Tibial nerve (tissue), 4 donors: ENCODE results near the gene ARHGAP6. TPM values are rescaled to one million over a fixed set of nuclear protein-coding genes. Genes with fewer than 3 reads are reported as not detected.

ENCODE experiments used
- DNase-seq, 2 donors: peaks; one replicate each; pipeline ENCODE4 v3.0.0-alpha.2; 2019; ENCODE audit warnings: low spot score in 2 of 2
- H3K27ac ChIP-seq, 4 donors: fragments of 200-600 bp; sonication (generic) in 3 of 4; one replicate each; pipeline ENCODE4 v1.5.1; 2017 to 2019; ENCODE audit warnings: mild to moderate bottlenecking in 1 of 4
- H3K27me3 ChIP-seq, 2 donors: fragments of 200-600 bp; sonication (generic) in 1 of 2; one replicate each; pipeline versions ENCODE4 v1.5.1 to v1.6.0; 2017 to 2019
- H3K36me3 ChIP-seq, 3 donors: fragments of 200-600 bp; sonication (generic); one replicate each; pipeline ENCODE4 v1.5.1; 2018 to 2019
- H3K4me1 ChIP-seq, 4 donors: fragments of 200-600 bp; sonication (generic) in 3 of 4; one replicate each; pipeline ENCODE4 v1.5.1; 2017 to 2019
- H3K4me3 ChIP-seq, 4 donors: fragments of 200-600 bp; sonication (generic) in 3 of 4; one replicate each; pipeline ENCODE4 v1.5.1; 2017 to 2019; ENCODE audit warnings: mild to moderate bottlenecking in 1 of 4, moderate library complexity in 1 of 4
- H3K9me3 ChIP-seq, 4 donors: fragments of 200-600 bp; sonication (generic) in 3 of 4; one replicate each; pipeline ENCODE4 v1.5.1; 2017 to 2019
- CTCF ChIP-seq, 5 experiments: fragments of 200-600 bp in 3 of 5; fragments of 450-650 bp in 2 of 5; sonication (generic) in 3 of 5; IDR thresholded peaks; one replicate each; pipeline ENCODE4 v1.5.1; 2016 to 2019; ENCODE audit warnings: antibody characterized with exemption in 5 of 5, mild to moderate bottlenecking in 3 of 5, moderate library complexity in 2 of 5
- EP300 ChIP-seq, 2 donors: sonication (generic); formaldehyde crosslinking; IDR thresholded peaks; one replicate each; pipeline ENCODE4 v1.6.1; 2017; ENCODE audit warnings: antibody characterized with exemption in 2 of 2, mild to moderate bottlenecking in 1 of 2
- POLR2A ChIP-seq, 2 donors: fragments of 450-650 bp; IDR thresholded peaks; one replicate each; pipeline ENCODE4 v1.6.1; 2017; ENCODE audit warnings: antibody characterized with exemption in 2 of 2, mild to moderate bottlenecking in 2 of 2, moderate library complexity in 2 of 2
- WGBS, 2 donors: methylation state at CpG; one replicate each; pipeline ENCODE4 v1.1.5; 2018; 5-methylcytosine and 5-hydroxymethylcytosine counted together
- total RNA-seq, 4 donors: library from RNA; depleted of rRNA; stranded (reverse); fragments of >200 nt; gene quantifications; one replicate each; pipeline ENCODE4 v1.1.0, GENCODE V29; 2016

Gene ARHGAP6
- total RNA-seq, 4 donors from 2014 or later, result 16.0 to 51.9 (median 39.3) TPM

GRCh38 chrX:11341274-11342201 lies 324.2 kb downstream of the ARHGAP6 start:
- Histone ChIP-seq H3K4me3 (no peak overlapping the region), H3K27ac (peak overlapping the region in 1 of 4 donors; percentile 56), H3K9me3 (no peaks in the 10 kb centered on the region), H3K36me3 (no peaks in the 10 kb centered on the region), H3K4me1 (peaks cover 0 to 3% (median 0%) of the 10 kb centered on the region in 4 donors), H3K27me3 (no peaks in the 10 kb centered on the region)
- 25 to 45% methylated on average over 10 of the region's 10 CpGs for WGBS, 2 donors
- peak; percentile 19 to 38 for DNase-seq
- peak in 1 of 2 donors; percentile 63 for TF ChIP-seq EP300 (IDR thresholded peaks at IDR 0.05)
- TF ChIP-seq POLR2A (IDR thresholded peaks at IDR 0.05), result no peak

- no peak for TF ChIP-seq POLR2A (IDR thresholded peaks at IDR 0.05)
- no peak for TF ChIP-seq EP300 (IDR thresholded peaks at IDR 0.05)
- no peak for TF ChIP-seq CTCF (IDR thresholded peaks at IDR 0.05)
- no peak for DNase-seq
Measured at GRCh38 chrX:11337292-11338009, 328.3 kb downstream of the ARHGAP6 start.

GRCh38 chrX:11336201-11336600 lies 329.5 kb downstream of the ARHGAP6 start:
- no peaks in the 10 kb centered on the region for H3K27me3 ChIP-seq
- H3K27ac ChIP-seq, result no peak overlapping the region
- DNase-seq, result no peak
- TF ChIP-seq POLR2A (IDR thresholded peaks at IDR 0.05) (no peak), EP300 (IDR thresholded peaks at IDR 0.05) (no peak), CTCF (IDR thresholded peaks at IDR 0.05) (no peak)
- H3K9me3 ChIP-seq, result no peaks in the 10 kb centered on the region
- H3K4me1 ChIP-seq, result no peaks in the 10 kb centered on the region
- WGBS, 2 donors, result 82 to 87% methylated on average over 2 of the region's 2 CpGs
- H3K36me3 ChIP-seq, result no peaks in the 10 kb centered on the region
- no peak overlapping the region for H3K4me3 ChIP-seq

More at GRCh38 chrX:11337292-11338009, 328.3 kb downstream of the ARHGAP6 start:
- Histone ChIP-seq H3K4me1 (peaks cover 0 to 3% (median 0%) of the 10 kb centered on the region in 4 donors), H3K4me3 (no peak overlapping the region), H3K27ac (no peak overlapping the region), H3K9me3 (no peaks in the 10 kb centered on the region), H3K36me3 (no peaks in the 10 kb centered on the region), H3K27me3 (no peaks in the 10 kb centered on the region)
- WGBS, 2 donors, result 65 to 87% methylated on average over 1 of the region's 1 CpG

GRCh38 chrX:11334165-11334564 lies 331.6 kb downstream of the ARHGAP6 start:
- Histone ChIP-seq H3K36me3 (no peaks in the 10 kb centered on the region), H3K27ac (no peak overlapping the region), H3K27me3 (no peaks in the 10 kb centered on the region), H3K4me1 (no peaks in the 10 kb centered on the region), H3K4me3 (no peak overlapping the region), H3K9me3 (no peaks in the 10 kb centered on the region)
- WGBS, 2 donors, result 74 to 90% methylated on average over 2 of the region's 2 CpGs
- no peak for TF ChIP-seq CTCF (IDR thresholded peaks at IDR 0.05)
- DNase-seq, result no peak

- Histone ChIP-seq H3K4me3 (no peak overlapping the region), H3K9me3 (no peaks in the 10 kb centered on the region), H3K36me3 (no peaks in the 10 kb centered on the region), H3K27ac (no peak overlapping the region), H3K27me3 (no peaks in the 10 kb centered on the region), H3K4me1 (no peaks in the 10 kb centered on the region)
- DNase-seq, result no peak
- WGBS, 2 donors, result 78 to 100% methylated on average over 2 of the region's 2 CpGs
- no peak for TF ChIP-seq EP300 (IDR thresholded peaks at IDR 0.05)
Measured at GRCh38 chrX:11331788-11332187, 333.9 kb downstream of the ARHGAP6 start.

GRCh38 chrX:11329021-11329420 lies 336.7 kb downstream of the ARHGAP6 start:
- Histone ChIP-seq H3K9me3 (peaks cover 0 to 6% (median 0%) of the 10 kb centered on the region in 4 donors), H3K27me3 (no peaks in the 10 kb centered on the region), H3K4me1 (no peaks in the 10 kb centered on the region), H3K36me3 (no peaks in the 10 kb centered on the region), H3K4me3 (no peak overlapping the region), H3K27ac (no peak overlapping the region)
- WGBS, 2 donors, result 50 to 72% methylated on average over 5 of the region's 5 CpGs
- TF ChIP-seq CTCF (IDR thresholded peaks at IDR 0.05) (no peak), EP300 (IDR thresholded peaks at IDR 0.05) (no peak), POLR2A (IDR thresholded peaks at IDR 0.05) (no peak)
- DNase-seq, result no peak
